ENCODE data around the gene CHCHD2.

- no peak for TF ChIP-seq CTCF (conservative IDR thresholded peaks at IDR 0.05; ENCODE audit: low read depth in 2 of 2)
- no peak for TF ChIP-seq EZH2 (IDR thresholded peaks at IDR 0.05; ENCODE audit: low read depth, unreplicated experiment)
- no peak for TF ChIP-seq CREB1 (CRISPR knock-in tag; IDR thresholded peaks at IDR 0.05; ENCODE audit: low read depth)
- no peak for TF ChIP-seq POLR2AphosphoS5 (IDR thresholded peaks at IDR 0.05; ENCODE audit: low read depth)
- no peak for TF ChIP-seq EZH2phosphoT487 (IDR thresholded peaks at IDR 0.05; ENCODE audit: unreplicated experiment)
- TF ChIP-seq ZNF331 (CRISPR knock-in tag; IDR thresholded peaks at IDR 0.05; ENCODE audit: low read depth): no peak
- TF ChIP-seq REST (IDR thresholded peaks at IDR 0.05; ENCODE audit: unreplicated experiment): no peak
- TF ChIP-seq ZNF114 (CRISPR knock-in tag; IDR thresholded peaks at IDR 0.05): no peak
- no peak for TF ChIP-seq JUNB (IDR thresholded peaks at IDR 0.05; ENCODE audit: unreplicated experiment)
- TF ChIP-seq STAT1 (IDR thresholded peaks at IDR 0.05; ENCODE audit: unreplicated experiment): no peak
- no peak for TF ChIP-seq NANOG (IDR thresholded peaks at IDR 0.05; ENCODE audit: borderline replicate concordance)
- TF ChIP-seq ETS1 (IDR thresholded peaks at IDR 0.05): no peak
Observed at GRCh38 chr7:56121440-56121839, 15.2 kb upstream of the CHCHD2 start.
